NCI-H2081 (cell line): ENCODE measurements around the gene PREX1.

Experiments
- DNase-seq, 2 experiments: peaks; one replicate each; lab custom pipeline; 2025; lab: John Stamatoyannopoulos, UW

The PREX1 gene

DNA sequence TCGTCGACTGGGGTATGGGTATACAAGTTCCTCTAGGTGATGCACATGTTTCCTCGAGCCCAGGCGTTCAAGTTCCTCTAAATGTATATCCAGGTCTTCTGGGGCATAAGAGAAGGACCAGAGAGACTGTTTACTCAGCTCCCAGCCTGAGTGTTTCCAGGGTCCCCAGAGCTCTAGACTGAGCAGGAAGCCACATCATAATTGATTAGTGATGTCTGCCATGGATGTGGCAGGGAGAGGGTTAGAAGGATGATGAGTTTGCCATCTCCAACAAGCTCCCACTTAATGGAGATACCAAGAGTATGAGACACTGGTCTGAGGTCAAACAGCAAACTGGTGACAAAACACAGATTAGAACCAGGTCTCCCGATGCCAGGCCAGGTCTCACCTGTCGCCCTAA is 74.8 kb downstream of the PREX1 start:
- DNase-seq, result no peak

DNA sequence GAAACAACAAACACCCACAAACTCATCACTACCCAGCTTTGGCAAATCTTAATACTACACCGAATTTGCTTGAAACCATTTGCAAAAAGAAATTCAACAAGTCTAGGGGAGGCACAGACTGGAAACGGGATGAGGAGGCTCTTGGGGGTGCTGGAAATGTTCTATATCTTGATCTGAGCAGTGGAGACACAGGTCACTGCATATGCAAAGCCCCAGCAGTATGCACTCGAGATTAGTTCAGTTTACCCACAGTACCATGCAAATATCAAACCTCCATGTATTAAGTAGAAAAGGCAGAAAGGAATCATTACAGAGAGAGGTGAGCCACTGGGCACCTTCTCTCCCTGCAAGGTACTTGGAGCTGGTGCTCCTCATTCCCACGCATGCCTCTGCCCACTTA is 75.9 kb downstream of the PREX1 start:
- DNase-seq, result no peak

DNA sequence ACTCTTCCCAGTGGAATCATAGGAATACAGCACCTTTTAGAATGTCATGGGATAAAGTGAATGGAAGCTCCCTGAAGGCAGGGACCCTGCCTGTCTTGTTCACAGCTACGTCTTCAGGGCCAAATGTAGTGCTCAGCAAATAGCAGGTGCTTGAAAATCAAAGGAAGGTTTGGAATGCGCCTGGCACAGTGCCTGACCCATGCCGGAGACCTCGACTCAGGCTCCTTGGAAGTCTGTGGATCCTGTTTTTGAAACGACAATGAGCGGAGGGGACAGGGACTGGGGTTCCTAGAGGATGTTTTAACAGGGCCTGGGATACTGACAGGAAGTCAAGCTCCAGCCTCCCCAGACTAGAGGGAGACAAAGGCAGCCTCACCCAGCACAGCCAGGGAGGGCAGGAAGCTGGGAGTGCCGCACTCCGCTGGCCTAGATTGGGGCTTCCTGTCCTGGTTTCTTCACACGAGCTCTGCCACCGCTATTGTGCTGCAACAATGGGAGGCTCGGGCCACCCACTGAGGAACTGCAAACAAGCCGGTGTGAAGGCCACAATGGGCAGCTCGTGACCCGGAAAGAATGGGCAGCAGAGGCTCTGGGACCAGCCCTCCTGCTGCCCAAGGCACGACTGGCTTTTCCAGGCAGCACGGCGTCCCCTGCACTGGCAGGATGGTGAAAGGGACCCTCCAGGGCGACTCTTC is 76.7 kb downstream of the PREX1 start:
- DNase-seq, result peak; percentile 76 to 77

DNA sequence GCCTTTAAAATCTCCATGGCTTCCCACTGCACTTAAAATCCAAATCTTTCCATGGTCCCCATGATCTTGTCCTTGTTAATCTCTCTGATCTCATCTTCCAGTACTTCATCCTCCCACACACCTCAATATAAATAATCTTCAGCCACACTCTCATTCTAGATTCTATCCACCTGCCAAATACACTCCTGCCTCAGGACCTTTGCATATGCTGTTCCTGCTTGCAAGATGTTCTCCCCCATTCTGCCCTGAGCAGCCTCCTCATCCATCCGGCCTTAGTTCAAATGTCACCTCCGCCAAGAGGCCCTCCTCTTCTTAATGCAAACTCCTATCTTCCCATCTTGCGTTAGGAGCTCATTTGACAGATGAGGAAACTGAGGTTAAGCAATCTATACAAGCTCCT is 77.4 kb downstream of the PREX1 start:
- no peak for DNase-seq

DNA sequence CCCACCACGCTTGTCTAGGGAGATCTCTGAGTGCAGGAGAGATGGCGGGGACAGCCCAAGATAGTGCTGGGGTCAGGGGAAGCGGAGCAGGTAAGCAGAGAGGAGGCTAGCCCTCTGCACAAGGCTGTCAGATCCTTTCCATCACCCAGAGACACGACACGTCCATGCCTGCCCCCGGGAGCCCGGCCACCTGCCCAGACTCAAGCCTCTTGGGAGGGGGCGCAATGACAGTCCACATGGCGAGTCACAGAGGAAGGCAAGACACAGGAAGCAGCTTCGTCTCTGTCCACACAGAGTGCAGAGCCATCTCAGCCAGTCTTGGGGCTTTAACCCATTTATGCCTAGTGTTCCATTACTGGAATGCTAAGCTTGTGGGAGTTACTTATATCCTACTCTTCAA is 78.4 kb downstream of the PREX1 start:
- DNase-seq, result no peak

DNA sequence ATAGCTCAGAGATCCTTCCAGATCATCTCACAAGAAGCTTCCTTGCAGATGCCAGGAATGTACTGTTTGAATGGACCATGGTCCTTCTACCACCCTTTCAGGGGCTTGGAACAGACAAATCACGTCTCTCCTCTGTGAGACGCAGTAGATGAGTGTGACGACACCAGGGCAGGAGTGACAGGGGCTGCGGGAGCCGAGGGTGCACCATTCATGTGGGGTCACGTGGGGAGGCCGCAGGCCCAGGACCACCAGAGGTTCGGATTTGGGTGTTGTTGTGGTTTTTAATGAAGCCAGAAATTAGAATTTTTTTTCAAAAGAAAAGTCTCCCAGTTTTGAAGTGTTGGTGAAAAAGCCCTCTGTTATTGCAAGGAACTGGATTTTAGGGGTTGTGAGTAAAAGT is 79.2 kb downstream of the PREX1 start:
- DNase-seq, result no peak

DNA sequence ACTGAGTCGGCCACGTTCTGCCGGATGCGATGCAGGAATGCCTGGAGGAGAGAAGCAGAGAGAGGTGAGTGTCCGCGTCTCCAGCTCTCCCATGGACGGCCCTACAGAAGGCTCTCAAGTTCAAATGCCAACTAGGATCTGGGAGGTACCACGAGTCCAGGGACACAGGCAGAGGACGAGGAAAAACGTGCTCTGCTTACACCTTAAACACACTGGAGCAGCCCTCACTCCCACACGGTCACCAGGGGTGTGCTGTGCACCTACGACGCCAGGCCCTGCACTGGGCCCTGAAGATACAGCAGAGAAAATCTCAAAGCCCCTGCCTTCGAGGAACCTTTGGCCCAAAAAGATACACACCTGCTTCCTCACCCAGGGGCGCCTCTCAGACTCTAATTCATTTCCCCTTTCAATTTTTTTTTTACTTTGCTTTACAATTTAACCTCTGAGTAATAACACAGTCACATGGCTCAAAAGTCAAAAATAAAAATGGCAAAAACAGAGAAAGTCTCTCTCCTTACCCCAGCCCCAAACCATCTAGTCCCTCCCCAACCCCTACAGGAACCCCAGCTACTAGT is 79.9 kb downstream of the PREX1 start:
- no peak for DNase-seq

DNA sequence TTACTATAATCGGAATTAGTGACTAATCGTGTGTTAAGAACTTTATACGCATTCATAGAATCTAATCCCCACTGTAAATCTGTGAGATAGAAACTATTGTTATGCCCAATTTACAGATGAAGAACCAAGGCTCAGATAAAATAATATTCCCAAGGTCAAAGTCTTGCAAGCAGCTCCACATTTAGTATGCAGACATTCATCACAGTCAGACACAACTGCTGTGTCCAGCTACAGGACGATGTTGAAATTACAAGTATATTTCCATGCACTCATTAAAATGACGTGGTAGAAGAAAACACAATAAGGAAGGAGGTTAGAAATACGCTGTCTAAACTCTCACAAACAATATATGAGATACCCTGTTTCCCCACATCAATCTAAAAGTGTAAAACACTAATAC is 82.5 kb downstream of the PREX1 start:
- DNase-seq, result no peak

DNA sequence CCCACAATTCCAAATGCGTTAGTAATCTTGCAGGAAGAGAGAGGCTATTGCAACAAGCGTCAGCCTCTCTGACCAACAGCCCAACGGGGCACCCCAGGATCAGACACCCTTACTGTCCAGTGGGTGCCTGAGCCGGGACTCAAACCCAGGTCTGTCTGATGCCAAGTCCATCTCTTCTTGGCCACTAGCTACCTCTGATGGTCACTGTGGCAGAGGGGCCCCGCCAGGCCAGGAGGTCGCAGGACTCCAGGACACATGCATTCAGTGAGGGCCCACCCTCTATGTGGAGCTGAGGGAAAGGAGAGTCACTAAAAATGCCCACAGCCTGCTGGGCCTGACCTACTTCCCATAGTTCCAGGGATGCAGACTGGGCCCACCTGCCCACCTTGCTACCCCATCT is 83.3 kb downstream of the PREX1 start:
- DNase-seq, result no peak

DNA sequence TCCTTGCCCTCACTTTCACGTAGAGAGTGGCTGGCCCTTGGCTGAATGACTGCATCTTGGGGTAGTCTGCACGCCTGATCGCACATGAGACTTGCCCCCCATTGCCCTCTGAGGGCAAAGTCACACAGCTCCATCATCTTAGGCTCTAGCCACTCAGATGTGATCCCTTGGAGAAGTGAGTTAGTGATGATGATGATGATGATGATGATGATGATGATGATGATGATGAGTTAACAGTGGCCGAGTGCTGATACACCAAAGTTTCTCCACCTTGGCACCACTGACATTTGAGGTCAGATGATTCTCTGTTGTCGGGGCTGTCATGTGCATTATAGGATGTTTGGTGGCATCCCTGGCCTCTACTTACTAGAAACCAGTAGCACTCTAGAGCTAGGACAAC is 84.0 kb downstream of the PREX1 start:
- DNase-seq, result no peak

DNA sequence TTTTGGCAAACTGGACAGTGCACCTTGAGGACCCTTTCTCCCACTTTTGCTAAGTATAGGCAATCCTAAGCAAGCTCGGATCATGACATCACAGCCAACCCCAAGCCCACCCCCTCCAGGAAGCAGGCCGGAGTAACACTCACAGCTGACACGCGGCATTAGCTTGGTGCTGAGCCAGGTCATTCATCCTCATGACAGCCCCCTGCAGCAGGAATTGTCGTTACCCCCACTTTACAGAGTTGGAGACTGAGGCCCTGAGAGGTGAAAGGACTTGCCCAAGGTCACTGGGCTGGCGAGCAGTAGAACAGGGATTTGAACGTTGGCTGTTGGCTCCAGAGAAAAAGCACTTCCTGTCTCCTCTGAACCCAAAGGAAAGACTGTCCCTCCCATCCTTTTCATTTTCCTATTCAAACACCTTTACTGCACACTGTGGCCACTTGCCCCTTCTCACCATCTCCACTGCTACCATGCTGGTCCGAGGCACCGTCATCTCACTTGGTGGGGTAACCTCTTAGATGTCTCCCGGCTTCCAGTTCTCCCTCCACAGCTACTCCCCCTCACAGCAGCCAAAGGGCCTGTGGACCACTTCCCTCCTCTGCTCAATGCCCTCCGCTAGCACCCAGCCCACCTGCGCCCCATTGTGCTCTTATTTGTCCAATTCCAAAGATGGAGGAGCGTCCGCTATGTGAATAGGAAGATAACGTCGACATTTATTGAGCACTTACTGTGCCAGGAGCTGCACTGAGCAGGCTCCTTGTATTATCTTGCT is 84.7 kb downstream of the PREX1 start:
- no peak for DNase-seq

DNA sequence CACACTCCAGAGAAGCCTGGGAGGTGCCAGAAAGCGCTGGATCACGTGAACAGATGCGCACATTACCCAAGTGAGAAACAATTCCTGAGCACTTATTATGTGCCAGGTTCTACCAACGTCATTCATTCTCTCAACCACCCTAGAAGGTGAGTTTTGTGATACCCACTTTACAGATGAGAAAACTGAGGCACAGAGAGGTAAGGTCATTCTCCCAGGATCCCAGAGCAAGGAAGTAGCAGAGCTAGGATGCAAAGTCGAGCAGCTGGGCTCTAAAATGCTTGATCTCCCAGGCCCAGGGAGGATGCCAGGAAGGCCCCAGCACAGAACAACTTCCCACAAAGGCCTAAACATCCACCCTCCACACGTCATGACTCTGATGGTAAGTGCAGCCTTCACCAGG is 85.6 kb downstream of the PREX1 start:
- DNase-seq, result no peak

DNA sequence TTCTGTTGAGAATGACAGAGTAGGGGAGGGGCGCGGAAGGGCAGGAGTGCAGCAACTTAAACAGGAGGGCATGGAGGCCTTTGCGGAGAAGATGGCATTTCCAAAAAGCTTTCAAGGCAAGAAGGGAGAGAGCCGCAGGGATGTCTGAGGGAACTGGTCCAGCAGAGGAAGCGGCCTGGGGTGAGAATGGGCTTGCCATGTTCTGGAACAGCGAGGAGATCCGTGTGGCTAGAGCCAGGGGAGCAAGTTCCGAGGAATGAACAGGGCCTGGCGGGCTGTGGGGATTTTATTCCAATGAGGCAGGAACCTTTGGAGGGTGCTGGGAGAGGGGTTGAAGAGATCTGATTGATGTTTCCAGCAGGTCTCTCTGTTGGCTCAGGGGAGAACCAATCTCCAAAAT is 86.1 kb downstream of the PREX1 start:
- no peak for DNase-seq

DNA sequence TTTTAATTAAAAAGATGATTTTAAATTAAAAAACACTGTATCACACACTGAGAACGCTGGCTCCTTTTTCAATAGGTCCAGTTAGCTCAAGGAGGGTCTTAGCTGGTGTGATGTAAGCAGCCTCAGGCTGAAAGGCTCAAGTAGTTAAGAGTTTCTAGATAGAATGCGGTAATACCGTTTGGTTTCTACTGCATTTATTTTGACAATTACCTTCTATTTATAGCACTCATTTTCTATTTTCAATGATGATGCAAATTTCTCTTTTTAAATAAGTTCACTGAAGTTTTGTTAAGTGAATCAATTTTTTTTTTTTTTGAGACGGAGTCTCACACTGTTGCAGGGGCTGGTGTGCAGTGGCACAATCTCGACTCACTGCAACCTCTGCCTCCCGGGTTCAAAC is 87.1 kb downstream of the PREX1 start:
- DNase-seq, result no peak

DNA sequence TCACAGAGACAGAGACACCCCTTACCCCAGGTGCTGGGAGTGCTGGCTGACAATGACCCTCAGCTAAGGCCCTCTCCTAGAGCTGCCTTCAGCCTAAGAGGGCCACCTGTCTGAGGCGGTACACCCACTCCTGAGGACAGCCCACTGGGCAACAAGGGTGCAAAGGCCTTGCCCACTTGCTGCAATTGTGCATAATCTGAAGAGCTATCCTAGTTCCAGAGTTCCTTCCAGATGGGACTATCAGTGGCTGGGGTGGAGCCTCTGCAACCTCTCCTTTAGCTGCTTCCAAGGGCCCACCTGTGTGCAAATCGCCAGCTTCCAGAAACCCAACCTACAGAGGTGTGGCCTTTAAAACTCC is 87.5 kb downstream of the PREX1 start:
- no peak for DNase-seq

DNA sequence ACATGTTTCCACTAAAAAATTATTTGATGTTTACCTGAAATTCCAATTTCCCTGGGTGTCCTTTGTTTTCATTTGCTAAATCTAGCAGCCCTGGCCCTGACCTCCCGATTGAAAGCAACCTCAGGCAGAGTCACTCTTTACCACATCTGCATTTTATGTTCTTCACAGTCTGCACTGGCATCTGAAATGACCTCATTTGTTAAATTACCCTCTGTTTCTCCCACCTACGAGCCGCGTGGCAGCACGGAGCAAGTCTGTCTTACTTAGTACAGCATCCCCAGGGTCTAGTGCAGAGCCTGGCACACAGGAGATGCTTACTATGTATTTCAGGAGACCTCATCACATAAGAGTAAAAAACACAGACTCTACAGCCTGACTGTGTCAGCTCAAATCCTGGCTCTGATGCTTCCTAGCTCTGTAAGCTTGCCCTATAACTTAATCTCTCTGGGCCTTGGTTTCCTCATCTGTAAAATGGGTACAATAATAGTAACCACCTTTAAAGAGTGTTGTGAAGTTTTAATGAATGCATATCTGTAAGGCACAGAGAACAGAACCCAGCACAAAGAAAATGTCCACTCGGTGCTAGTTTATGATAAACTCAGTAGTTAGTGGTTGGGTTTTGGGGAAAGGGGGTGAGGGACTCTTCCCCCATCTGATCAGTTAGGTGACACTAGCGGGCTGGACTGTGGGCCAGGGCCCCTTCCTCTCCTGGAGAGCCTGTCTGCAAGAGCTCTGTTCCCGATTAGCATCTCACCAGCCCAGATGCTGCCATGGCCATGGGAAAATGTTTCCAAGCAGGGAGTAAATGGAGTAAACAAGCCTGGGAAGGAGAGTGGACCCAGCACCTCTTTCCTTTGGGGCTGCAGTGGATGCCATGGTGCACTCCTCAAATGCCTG is 88.2 kb downstream of the PREX1 start:
- DNase-seq, result no peak

DNA sequence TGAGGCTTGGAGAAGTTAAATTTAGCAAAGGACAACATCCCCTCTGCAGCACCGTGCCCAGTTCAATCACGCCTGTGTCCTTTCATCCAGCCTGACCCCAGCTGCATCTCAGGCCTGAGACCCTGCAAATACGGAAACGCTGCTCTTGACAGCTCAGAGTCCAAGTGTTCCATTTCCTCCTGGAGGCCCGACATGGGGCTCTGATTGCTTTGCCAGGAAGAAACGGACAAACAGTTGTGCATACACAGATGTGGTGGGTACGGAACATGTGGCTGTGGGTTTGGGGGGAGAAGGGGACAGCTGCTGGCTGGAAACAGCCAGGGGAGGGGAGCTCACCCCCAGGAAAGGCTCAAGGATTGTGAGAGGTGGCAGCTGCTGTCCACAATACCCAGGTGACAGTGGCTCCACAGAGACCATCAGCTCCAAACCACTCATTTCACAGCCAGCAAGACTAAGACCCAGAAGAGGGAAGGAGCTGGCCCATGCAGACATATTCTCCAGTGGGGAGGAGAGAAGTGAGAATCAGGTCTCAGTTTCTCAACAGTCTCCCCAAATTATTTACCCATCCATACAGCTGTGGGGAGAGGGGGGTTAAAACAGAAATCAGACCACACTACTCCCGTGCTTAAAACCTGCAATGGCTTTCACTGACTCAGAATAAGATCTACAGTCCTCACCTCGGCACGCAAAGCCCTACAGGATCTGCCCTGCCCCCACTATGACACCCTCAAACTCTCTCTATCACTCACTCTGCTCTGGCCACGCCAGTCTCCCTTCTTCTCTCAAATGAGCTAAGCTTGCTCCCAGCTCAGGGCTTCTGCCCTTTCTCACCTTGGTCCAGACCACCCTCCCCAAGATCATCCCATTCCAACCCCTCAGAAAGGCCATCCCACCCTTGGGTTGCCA is 89.1 kb downstream of the PREX1 start:
- no peak for DNase-seq

DNA sequence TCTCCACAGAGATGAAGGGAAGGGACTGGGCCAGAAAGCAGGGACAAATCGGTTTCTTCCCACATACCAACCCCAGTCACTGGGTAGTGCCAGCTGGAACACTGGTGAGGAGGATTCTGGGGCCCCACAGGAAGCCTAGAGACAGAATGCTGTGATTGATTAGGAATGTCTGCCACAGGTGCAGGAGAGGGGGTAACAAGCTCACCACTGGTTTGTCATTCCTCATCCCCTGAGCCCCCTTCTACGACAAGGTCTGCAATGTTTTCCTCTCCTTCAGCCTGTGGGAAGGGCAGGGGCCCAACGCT is 89.8 kb downstream of the PREX1 start:
- DNase-seq, result no peak

DNA sequence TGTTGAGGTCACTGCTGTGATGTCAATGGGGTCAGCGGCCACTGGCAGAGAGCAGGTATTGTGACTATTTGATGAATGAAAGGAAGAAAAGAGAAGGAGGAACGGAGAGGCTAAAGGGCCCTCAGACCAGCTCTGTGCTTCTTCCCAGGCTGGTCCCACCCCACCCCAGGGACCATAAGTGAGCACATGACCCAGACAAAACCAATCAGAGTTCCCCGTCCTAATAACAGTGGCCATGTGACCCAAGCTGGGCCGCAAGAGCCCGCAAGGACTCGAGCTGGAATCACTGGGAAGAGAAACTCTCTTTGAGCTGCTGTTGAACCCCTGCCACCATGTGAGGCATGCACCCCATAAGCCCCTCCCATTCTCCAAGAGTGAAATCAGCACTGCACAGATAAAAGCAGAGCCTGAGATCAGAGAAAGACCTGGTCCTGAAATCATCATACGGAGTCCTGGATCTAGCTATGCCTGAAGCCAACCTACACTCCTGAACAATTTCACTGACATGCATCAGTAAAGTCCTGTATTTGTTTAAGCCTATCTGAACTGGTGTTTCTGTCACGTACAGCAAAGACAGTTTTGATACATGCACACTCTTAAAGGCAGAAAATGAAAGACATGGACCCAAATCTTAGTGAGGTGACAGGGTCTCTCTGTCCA is 90.2 kb downstream of the PREX1 start:
- DNase-seq, result no peak

DNA sequence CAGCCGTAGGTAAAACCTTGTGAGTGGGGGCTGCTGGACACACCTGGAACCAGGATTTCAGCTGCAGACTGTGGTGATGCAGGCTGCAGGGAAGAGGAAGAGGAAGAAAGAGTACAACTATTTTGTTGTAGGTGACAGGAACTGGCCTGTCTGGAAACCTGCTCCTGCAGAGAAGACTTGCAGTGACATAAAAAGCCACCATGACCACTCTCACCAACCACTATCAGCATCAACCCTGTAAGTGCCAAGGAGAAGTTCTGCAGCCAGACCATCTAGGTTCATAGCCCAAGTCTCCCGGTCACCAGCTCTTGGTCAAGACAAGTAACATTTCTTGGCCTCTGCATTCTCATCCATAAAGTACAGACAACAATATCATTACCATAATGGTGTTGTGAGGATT is 91.2 kb downstream of the PREX1 start:
- no peak for DNase-seq

DNA sequence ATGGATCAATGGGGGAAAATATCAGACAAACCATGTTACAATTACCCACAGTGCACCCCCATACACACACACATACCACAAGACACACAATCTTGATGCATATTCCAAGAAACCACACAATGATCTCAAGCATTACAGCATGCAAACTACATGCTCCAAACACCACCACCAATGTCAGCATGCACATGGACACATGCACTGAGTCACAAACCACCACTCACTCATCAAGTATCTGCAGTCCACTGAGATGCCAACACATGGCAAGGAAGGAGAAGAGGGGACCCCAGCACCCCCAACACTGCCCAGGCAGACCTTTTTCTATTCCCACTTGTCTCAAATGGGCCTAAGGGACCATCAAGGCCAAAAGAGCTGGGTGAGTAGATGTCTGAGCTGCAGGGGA is 91.6 kb downstream of the PREX1 start:
- no peak for DNase-seq
